PC-3 (cell line): ENCODE measurements around the gene SERPINA5. TPM values are rescaled to one million over a fixed set of nuclear protein-coding genes. Genes with fewer than 3 reads are reported as not detected.

Source experiments
- ATAC-seq: fragments of 200-7000 bp; cut with Tn5 transposase; 2 replicates; pipeline ENCODE4 v1.9.1; 2020; ENCODE audit warnings: mild to moderate bottlenecking, moderate library complexity
- BruUV-seq: library from RNA; stranded (reverse); fragments of 400-500 nt; replicated peaks from 2 replicates; lab custom pipeline; 2021; lab: Mats Ljungman, UMichigan
- CTCF ChIA-PET: fragments of 300-600 bp; sonication (Branson Sonifier 250); formaldehyde crosslinking; loops from one replicate; lab custom pipeline; 2022; ENCODE audit warnings: antibody characterized with exemption; lab: Charles Lee
- POLR2A ChIA-PET: fragments of 300-600 bp; sonication (Branson Sonifier 250); formaldehyde crosslinking; loops from one replicate; lab custom pipeline; 2022; ENCODE audit warnings: antibody characterized with exemption; ENCODE audit not compliant: unreplicated experiment; lab: Charles Lee
- DNase-seq: peaks from one replicate; pipeline ENCODE4 v3.0.0-alpha.2; 2015
- H2AFZ ChIP-seq: fragments of 300-600 bp; sonication (generic); 2 replicates; pipeline ENCODE4 v1.6.0; 2016; ENCODE audit warnings: antibody characterized with exemption, low read length
- H3F3A ChIP-seq: fragments of 300-600 bp; sonication (generic); one replicate; pipeline ENCODE4 v1.6.0; 2017; ENCODE audit warnings: antibody characterized with exemption, low read length, control low read depth, mild to moderate bottlenecking; ENCODE audit not compliant: unreplicated experiment
- H3K27ac ChIP-seq: fragments of 300-600 bp; sonication (generic); 2 replicates; pipeline ENCODE4 v1.5.1; 2016; ENCODE audit warnings: mild to moderate bottlenecking, low read length
- H3K27me3 ChIP-seq: fragments of 300-600 bp; sonication (generic); 2 replicates; pipeline ENCODE4 v1.6.1; 2016; ENCODE audit warnings: low read length, mixed read lengths
- H3K36me3 ChIP-seq: fragments of 300-600 bp; sonication (generic); 2 replicates; pipeline ENCODE4 v1.6.1; 2016; ENCODE audit warnings: low read depth, mixed run types, low read length, mixed read lengths
- H3K4me1 ChIP-seq: fragments of 300-600 bp; sonication (generic); 2 replicates; pipeline ENCODE4 v1.5.1; 2016; ENCODE audit warnings: low read length; ENCODE audit not compliant: insufficient read depth
- H3K4me2 ChIP-seq: fragments of 300-600 bp; sonication (generic); 2 replicates; pipeline ENCODE4 v1.6.0; 2016; ENCODE audit warnings: low read length
- H3K4me3 ChIP-seq: fragments of 300-600 bp; sonication (generic); 2 replicates; pipeline ENCODE4 v1.5.1; 2016; ENCODE audit warnings: mild to moderate bottlenecking, low read length, mixed read lengths
- H3K79me2 ChIP-seq: fragments of 300-600 bp; sonication (generic); 2 replicates; pipeline ENCODE4 v1.6.1; 2017; ENCODE audit warnings: low read length, mixed read lengths
- H3K9ac ChIP-seq: fragments of 300-600 bp; sonication (generic); 2 replicates; pipeline ENCODE4 v1.6.0; 2016; ENCODE audit warnings: mild to moderate bottlenecking, low read length
- H3K9me2 ChIP-seq: fragments of 300-600 bp; sonication (generic); replicated peaks from 2 replicates; pipeline ENCODE4 v1.6.1; 2016; ENCODE audit warnings: mixed run types, low read length, mixed read lengths
- H3K9me3 ChIP-seq: fragments of 300-600 bp; sonication (generic); 2 replicates; pipeline ENCODE4 v1.6.1; 2016; ENCODE audit warnings: low read length, mixed read lengths
- H4K20me1 ChIP-seq: fragments of 300-600 bp; sonication (generic); 2 replicates; pipeline ENCODE4 v1.6.1; 2016; ENCODE audit warnings: low read length, mixed read lengths
- CTCF ChIP-seq: fragments of 300-600 bp; sonication (generic); conservative IDR thresholded peaks from 2 replicates; pipeline ENCODE4 v1.5.1; 2017; ENCODE audit warnings: antibody characterized with exemption, low read depth, mild to moderate bottlenecking, low read length
- EZH2 ChIP-seq: fragments of 300-600 bp; sonication (generic); IDR thresholded peaks from one replicate; pipeline ENCODE4 v1.6.1; 2017; ENCODE audit warnings: antibody characterized with exemption, mild to moderate bottlenecking, low read length; ENCODE audit not compliant: unreplicated experiment
- EZH2phosphoT487 ChIP-seq: fragments of 300-600 bp; sonication (generic); IDR thresholded peaks from 2 replicates; pipeline ENCODE4 v1.6.1; 2018; ENCODE audit warnings: mild to moderate bottlenecking, antibody characterized with exemption, low read length, borderline replicate concordance
- intact Hi-C: fragments of 100-400 bp; cut with micrococcal nuclease; formaldehyde crosslinking; loops from 2 replicates; pipeline ENCODE4 v1.9.0; 2023
- total RNA-seq: library from RNA; depleted of rRNA; stranded (reverse); fragments of >200 nt; gene quantifications from 2 replicates; pipeline ENCODE4 v1.2.3, GENCODE V29; 2014

SERPINA5 gene
- total RNA-seq, 1 experiment from 2014 or later = not detected

DNA sequence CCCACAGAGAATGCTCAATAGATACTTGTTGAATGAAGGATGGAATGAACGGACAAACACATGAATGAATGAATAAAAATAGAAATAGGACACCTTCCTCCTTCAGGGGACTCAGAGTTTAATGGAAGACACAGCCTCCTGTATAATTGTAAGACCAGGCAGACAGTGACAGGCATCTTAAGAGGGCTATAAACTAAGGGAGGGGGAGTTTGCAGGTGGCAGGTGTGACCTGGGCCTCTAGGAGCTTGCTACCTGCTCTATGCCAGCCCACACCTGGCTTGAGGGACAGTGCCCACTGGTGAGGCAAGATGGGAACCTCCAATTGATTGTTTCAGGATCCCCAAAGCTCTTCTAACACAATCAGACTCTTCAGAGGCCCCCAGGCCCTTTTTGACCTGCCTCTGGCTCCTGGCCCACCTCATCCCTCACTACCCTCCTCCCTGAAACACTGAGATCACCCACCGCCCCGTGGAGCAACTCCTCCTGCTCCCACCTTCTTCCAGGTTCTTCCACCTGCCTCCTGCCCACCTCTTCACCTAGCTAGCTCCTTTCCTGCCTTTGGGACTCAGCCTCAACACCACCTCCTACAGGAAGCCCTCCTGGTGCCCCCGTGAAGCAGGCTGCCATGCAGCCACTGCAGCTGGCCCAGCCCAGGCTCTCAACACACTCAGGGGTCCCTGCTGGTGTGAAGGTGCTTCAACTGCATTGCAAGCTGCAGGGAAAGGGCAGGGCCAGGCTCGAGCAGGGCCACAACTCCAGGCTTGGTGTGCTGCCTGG, 40.3 kb downstream of the SERPINA5 start:
- no peak overlapping the region for H3K9ac ChIP-seq
- peaks cover 11% of the 10 kb centered on the region; the same call in 1 of the 2 replicates for H3K9me3 ChIP-seq
- POLR2A ChIA-PET = no interaction called here
- no peak overlapping the region for H3K4me3 ChIP-seq
- H4K20me1 ChIP-seq = no peaks in the 10 kb centered on the region
- H3K27ac ChIP-seq = no peak overlapping the region
- H2AFZ ChIP-seq = no peak overlapping the region
- intact Hi-C loops = no loop called here
- no peak overlapping the region for H3K4me2 ChIP-seq
- no peaks in the 10 kb centered on the region for H3F3A ChIP-seq
- peaks cover 26% of the 10 kb centered on the region for H3K27me3 ChIP-seq
- H3K36me3 ChIP-seq = no peaks in the 10 kb centered on the region
- CTCF ChIA-PET = no interaction called here
- ATAC-seq (no peak), DNase-seq (no peak)
- TF ChIP-seq EZH2 = no peak
- TF ChIP-seq EZH2phosphoT487 = no peak
- no peak for TF ChIP-seq CTCF
- H3K9me2 ChIP-seq = no peaks in the 10 kb centered on the region
- no peaks in the 10 kb centered on the region for H3K79me2 ChIP-seq
- no peaks in the 10 kb centered on the region for H3K4me1 ChIP-seq
- no TSS peak for BruUV-seq

DNA sequence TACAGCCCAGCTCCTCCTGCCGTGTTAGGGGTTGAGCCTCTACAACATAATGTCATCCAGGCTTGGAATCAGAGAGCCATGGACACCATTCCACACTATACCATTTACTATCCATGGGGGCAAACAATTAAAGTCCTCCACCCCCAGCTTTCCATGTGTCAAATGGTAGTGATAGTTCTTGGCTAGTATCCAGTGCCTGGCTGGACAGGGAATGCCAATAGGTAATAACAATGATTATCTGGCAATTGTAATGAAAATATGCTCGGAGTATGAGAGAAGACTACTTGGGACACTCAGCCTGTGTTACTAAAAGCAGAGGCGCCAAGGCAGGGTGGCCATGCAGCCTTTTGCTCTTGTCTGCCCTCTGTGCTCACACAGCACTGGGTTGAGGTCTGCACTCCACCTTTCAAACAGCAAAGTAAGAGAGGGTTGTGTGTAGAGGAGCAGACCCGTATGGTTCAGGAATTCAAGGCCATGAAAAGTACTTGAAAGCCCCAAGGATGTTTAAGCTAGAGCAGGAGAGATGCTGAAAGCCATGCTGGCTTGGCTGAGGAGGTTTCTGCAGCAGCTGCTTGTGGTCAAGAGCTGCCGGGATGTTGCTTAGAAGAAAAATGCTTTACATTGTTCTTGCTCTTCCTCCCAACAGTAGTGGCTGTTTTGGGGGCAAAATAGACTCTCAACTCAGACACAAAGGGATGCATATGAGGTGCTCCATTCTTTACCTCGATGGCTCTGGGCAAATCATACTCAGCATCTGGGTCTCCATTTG, 41.6 kb downstream of the SERPINA5 start:
- intact Hi-C loops = no loop called here
- H3K4me2 ChIP-seq = no peak overlapping the region
- H2AFZ ChIP-seq = no peak overlapping the region
- no peak overlapping the region for H3K4me3 ChIP-seq
- no peak for ATAC-seq
- no peaks in the 10 kb centered on the region for H3K36me3 ChIP-seq
- H3K27ac ChIP-seq = no peak overlapping the region
- H3K9ac ChIP-seq = no peak overlapping the region
- BruUV-seq = no TSS peak
- CTCF ChIA-PET = no interaction called here
- no peaks in the 10 kb centered on the region for H3K9me2 ChIP-seq
- H3K9me3 ChIP-seq = peaks cover 11% of the 10 kb centered on the region; the same call in 1 of the 2 replicates
- no peak for TF ChIP-seq CTCF
- TF ChIP-seq EZH2 = no peak
- no peak for TF ChIP-seq EZH2phosphoT487
- H3K4me1 ChIP-seq = no peaks in the 10 kb centered on the region
- H3K27me3 ChIP-seq = peaks cover 26% of the 10 kb centered on the region
- no peak for DNase-seq
- POLR2A ChIA-PET = no interaction called here
- H3F3A ChIP-seq = no peaks in the 10 kb centered on the region
- H3K79me2 ChIP-seq = no peaks in the 10 kb centered on the region
- no peaks in the 10 kb centered on the region for H4K20me1 ChIP-seq

GRCh38 chr14:94623422-94623809, 42.2 kb downstream of the SERPINA5 start:
- intact Hi-C loops = no loop called here
- Histone ChIP-seq H3K9me3 (peaks cover 6% of the 10 kb centered on the region; the same call in 1 of the 2 replicates), H3K9ac (no peak overlapping the region), H3K79me2 (no peaks in the 10 kb centered on the region), H3K9me2 (no peaks in the 10 kb centered on the region), H3K4me2 (no peak overlapping the region), H3K27ac (no peak overlapping the region), H3K4me1 (no peaks in the 10 kb centered on the region), H3K36me3 (no peaks in the 10 kb centered on the region), H4K20me1 (no peaks in the 10 kb centered on the region), H2AFZ (no peak overlapping the region), H3K27me3 (peaks cover 26% of the 10 kb centered on the region), H3F3A (no peaks in the 10 kb centered on the region), H3K4me3 (no peak overlapping the region)
- TF ChIP-seq EZH2 = no peak
- no peak for TF ChIP-seq CTCF
- no peak for TF ChIP-seq EZH2phosphoT487
- DNase-seq (no peak), ATAC-seq (no peak)
- POLR2A ChIA-PET = no interaction called here
- BruUV-seq = no TSS peak
- CTCF ChIA-PET = no interaction called here
